AG04449 (cell line): Measurements from ENCODE around the gene TTC24.
"Not testable (repeated sequence)": the region's sequence is repeated elsewhere in the genome, so short reads cannot be mapped to it uniquely, and the experiment has no call there.

Experiments
- CTCF ChIA-PET: fragments of 350-600 bp; formaldehyde crosslinking; extraction: SDS; loops from one replicate; lab custom pipeline; 2021; ENCODE audit warnings: antibody characterized with exemption; lab: Yijun Ruan, JAX
- POLR2A ChIA-PET: fragments of 400-600, 350-600 bp; formaldehyde crosslinking; extraction: SDS; loops from one replicate; lab custom pipeline; 2020; ENCODE audit warnings: antibody characterized with exemption, inconsistent platforms; lab: Yijun Ruan, JAX
- DNase-seq: peaks from one replicate; pipeline ENCODE4 v3.0.0-alpha.2; 2010; ENCODE audit warnings: low read depth, low spot score
- H3K4me3 ChIP-seq: 2 replicates; pipeline ENCODE4 v1.5.1; 2011; ENCODE audit warnings: low read depth, mild to moderate bottlenecking, control low read depth, low read length
- TF ChIP-seq, protein P1 (sequence below): IDR thresholded peaks from one replicate; pipeline ENCODE4 v1.5.1; 2011; ENCODE audit warnings: mild to moderate bottlenecking, moderate library complexity, low read length, control low read depth, inconsistent platforms; ENCODE audit not compliant: insufficient read depth; ENCODE audit errors: missing control alignments

The TTC24 gene

DNA sequence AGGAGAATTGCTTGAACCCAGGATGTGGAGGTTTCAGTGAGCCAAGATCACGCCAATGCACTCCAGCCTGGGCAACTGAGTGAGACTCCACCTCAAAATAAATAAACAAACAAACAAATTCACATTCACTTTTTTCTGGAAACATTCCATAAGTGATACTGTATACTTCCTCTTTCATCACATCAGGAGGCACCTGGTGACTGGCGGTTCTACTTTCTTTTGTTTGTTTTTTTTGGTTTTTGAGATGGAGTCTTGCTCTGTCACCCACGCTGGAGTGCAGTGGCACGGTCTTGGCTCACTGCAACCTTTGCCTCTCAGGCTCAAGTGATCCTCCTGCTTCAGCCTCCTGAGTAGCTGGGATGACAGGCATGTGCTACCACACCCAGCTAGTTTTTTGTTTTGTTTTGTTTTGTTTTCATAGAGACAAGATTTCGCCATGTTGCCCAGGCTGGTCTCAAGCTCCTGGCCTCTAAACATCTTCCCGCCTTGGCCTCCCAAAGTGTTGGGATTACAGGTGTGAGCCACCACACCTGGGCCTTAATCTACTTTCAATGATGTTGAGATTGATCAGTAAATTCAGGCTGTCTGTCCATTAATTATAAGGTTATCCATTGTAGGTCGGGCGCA lies 50.4 kb downstream of the TTC24 start:
- POLR2A ChIA-PET = no interaction called here
- TF ChIP-seq, protein P1, sequence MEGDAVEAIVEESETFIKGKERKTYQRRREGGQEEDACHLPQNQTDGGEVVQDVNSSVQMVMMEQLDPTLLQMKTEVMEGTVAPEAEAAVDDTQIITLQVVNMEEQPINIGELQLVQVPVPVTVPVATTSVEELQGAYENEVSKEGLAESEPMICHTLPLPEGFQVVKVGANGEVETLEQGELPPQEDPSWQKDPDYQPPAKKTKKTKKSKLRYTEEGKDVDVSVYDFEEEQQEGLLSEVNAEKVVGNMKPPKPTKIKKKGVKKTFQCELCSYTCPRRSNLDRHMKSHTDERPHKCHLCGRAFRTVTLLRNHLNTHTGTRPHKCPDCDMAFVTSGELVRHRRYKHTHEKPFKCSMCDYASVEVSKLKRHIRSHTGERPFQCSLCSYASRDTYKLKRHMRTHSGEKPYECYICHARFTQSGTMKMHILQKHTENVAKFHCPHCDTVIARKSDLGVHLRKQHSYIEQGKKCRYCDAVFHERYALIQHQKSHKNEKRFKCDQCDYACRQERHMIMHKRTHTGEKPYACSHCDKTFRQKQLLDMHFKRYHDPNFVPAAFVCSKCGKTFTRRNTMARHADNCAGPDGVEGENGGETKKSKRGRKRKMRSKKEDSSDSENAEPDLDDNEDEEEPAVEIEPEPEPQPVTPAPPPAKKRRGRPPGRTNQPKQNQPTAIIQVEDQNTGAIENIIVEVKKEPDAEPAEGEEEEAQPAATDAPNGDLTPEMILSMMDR = no peak
- no peak overlapping the region for H3K4me3 ChIP-seq
- DNase-seq = no peak
- CTCF ChIA-PET = interaction anchor here (0.8 to 11.5 kb wide), 10 partner anchors 9 to 96 kb away, joined by 3 to 341 read pairs (median 5); partner anchors contain the start of genes BCAN and NES

DNA sequence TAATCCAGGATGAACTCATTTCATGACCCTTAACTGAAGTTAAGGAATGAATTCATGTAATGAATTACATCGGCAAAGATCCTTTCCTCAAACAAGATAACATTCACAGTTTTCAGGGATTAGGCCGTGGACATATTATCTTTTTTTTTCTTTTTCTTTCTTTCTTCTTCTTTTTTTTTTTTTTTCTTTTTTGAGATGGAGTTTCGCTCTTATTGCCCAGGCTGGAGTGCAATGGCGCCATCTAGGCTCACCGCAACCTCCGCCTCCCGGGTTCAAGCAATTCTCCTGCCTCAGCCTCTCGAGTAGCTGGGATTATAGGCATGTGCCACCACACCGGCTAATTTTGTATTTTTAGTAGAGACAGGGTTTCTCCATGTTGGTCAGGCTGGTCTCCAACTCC lies 51.6 kb downstream of the TTC24 start:
- CTCF ChIA-PET = interaction anchor here (0.7 to 11.5 kb wide), 10 partner anchors 10 to 175 kb away, joined by 3 to 341 read pairs (median 6); partner anchors contain the start of genes BCAN, HAPLN2 and NES
- POLR2A ChIA-PET, DNase-seq, H3K4me3 ChIP-seq: not testable (repeated sequence)

DNA sequence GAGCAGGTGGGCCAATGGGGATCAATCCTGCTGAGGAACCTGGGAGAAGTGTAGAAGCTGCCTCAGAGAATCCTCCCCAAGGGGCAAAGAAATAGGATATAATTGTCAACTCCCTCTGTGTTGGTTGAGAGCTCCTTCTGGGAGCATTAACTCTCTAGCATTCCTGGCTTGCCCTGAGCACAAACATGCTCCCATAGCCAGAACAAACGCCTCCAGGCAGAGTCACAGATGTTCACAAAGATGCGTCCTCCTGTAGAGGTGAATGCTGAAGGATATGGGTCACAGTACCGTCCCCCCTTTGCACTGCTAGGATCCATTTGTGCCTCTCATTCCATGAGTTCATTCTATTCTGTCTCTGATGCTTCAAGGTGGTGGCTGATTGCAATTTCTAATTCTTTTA lies 52.8 kb downstream of the TTC24 start:
- ChIA-PET POLR2A (no interaction called here), CTCF (interaction anchor here (0.8 to 11.5 kb wide), 9 partner anchors 8 to 246 kb away, joined by 4 to 341 read pairs (median 6); partner anchors contain the start of genes HAPLN2 and NES)
- no peak overlapping the region for H3K4me3 ChIP-seq
- TF ChIP-seq, protein P1 = no peak
- DNase-seq = no peak
